SU-DHL-6 (cell line): ENCODE data around the gene GARS1.
A peak's percentile ranks its signal among the peaks of the same experiment; 100 is the strongest.

Experiments
- H2AFZ ChIP-seq: fragments of 200-600 bp; sonication (generic); 2 replicates; pipeline ENCODE4 v1.6.1; 2014; ENCODE audit warnings: low read depth, mild to moderate bottlenecking, moderate library complexity, mixed read lengths, antibody characterized with exemption, low read length; ENCODE audit not compliant: severe bottlenecking
- H3F3A ChIP-seq: fragments of 200-600 bp; shearing (Covaris generic); 2 replicates; pipeline ENCODE4 v1.6.0; 2016; ENCODE audit warnings: antibody characterized with exemption, mild to moderate bottlenecking; ENCODE audit not compliant: insufficient read depth
- H3K27ac ChIP-seq: fragments of 200-600 bp; sonication (generic); 2 replicates; pipeline ENCODE4 v1.5.1; 2016; ENCODE audit warnings: low read depth, mild to moderate bottlenecking, low read length, moderate library complexity, mixed read lengths
- H3K27me3 ChIP-seq: fragments of 200-600 bp; sonication (generic), shearing (Covaris generic); 2 replicates; pipeline ENCODE4 v1.6.0; 2014; ENCODE audit warnings: mild to moderate bottlenecking, low read length
- H3K36me3 ChIP-seq: fragments of 200-600 bp; sonication (generic); 2 replicates; pipeline ENCODE4 v1.6.1; 2014; ENCODE audit warnings: mild to moderate bottlenecking, low read length, mixed read lengths
- H3K4me2 ChIP-seq: fragments of 300-600, 200-600 bp; shearing (Covaris generic), sonication (generic); 2 replicates; pipeline ENCODE4 v1.6.0; 2014; ENCODE audit warnings: low read length, low read depth, mild to moderate bottlenecking; ENCODE audit not compliant: poor library complexity, severe bottlenecking
- H3K4me3 ChIP-seq: fragments of 200-600 bp; sonication (generic); 2 replicates; pipeline ENCODE4 v1.5.1; 2014; ENCODE audit warnings: antibody characterized with exemption, low read length, mild to moderate bottlenecking, mixed read lengths; ENCODE audit not compliant: insufficient read depth, poor library complexity, severe bottlenecking
- H3K79me2 ChIP-seq: fragments of 200-600 bp; sonication (generic); 2 replicates; pipeline ENCODE4 v1.6.1; 2014; ENCODE audit warnings: mild to moderate bottlenecking, low read length, moderate library complexity; ENCODE audit not compliant: insufficient read depth
- H3K9ac ChIP-seq: fragments of 200-600 bp; sonication (generic); 2 replicates; pipeline ENCODE4 v1.7.0; 2014; ENCODE audit warnings: mild to moderate bottlenecking, low read length
- H3K9me2 ChIP-seq: fragments of 200-600 bp; sonication (generic); replicated peaks from 2 replicates; pipeline ENCODE4 v1.6.1; 2014; ENCODE audit warnings: low read length; ENCODE audit not compliant: insufficient read depth
- H3K9me3 ChIP-seq: fragments of 200-600 bp; sonication (generic); 2 replicates; pipeline ENCODE4 v1.6.1; 2014; ENCODE audit warnings: low read length, mixed read lengths; ENCODE audit not compliant: insufficient read depth
- H4K20me1 ChIP-seq: fragments of 200-600 bp; sonication (generic); 2 replicates; pipeline ENCODE4 v1.6.1; 2014; ENCODE audit warnings: low read depth, mild to moderate bottlenecking, antibody characterized with exemption, low read length, moderate library complexity, mixed read lengths
- EZH2phosphoT487 ChIP-seq: fragments of 200-600 bp; sonication (generic), shearing (Covaris generic); conservative IDR thresholded peaks from 2 replicates; pipeline ENCODE4 v1.6.1; 2018; ENCODE audit warnings: mild to moderate bottlenecking, antibody characterized with exemption, low read length, moderate library complexity, mixed read lengths
- TF ChIP-seq, protein P1 (sequence below): fragments of 200-600 bp; sonication (generic); IDR thresholded peaks from one replicate; pipeline ENCODE4 v1.5.1; 2017; ENCODE audit warnings: antibody characterized with exemption, mild to moderate bottlenecking, low read length, moderate library complexity; ENCODE audit not compliant: insufficient read depth, poor library complexity, severe bottlenecking

GARS1 gene

DNA sequence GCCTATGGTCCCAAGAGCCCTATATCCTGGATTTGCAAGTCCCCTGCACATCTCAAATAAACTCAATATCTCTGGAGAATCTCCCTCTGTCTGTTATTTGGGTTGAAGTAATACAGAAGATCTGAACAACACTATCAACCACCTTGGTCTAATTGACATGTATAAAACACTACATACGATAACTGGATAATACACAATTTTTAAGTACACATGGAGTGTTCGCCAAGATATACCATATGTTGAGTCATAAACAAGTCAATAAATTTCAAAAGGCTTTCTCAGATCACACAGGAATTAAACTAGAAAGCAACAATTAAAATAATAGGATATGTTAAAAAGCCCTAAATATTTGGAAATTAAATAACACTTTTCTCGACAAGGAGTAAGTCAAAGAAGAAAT is 5.6 kb upstream of the GARS1 start:
- TF ChIP-seq, protein P1, sequence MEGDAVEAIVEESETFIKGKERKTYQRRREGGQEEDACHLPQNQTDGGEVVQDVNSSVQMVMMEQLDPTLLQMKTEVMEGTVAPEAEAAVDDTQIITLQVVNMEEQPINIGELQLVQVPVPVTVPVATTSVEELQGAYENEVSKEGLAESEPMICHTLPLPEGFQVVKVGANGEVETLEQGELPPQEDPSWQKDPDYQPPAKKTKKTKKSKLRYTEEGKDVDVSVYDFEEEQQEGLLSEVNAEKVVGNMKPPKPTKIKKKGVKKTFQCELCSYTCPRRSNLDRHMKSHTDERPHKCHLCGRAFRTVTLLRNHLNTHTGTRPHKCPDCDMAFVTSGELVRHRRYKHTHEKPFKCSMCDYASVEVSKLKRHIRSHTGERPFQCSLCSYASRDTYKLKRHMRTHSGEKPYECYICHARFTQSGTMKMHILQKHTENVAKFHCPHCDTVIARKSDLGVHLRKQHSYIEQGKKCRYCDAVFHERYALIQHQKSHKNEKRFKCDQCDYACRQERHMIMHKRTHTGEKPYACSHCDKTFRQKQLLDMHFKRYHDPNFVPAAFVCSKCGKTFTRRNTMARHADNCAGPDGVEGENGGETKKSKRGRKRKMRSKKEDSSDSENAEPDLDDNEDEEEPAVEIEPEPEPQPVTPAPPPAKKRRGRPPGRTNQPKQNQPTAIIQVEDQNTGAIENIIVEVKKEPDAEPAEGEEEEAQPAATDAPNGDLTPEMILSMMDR = no peak
- TF ChIP-seq EZH2phosphoT487 = no peak
- Histone ChIP-seq H3K36me3 (peaks cover 3% of the 10 kb centered on the region; the same call in 1 of the 2 replicates), H3K27ac (no peak overlapping the region), H3K9me3 (peaks cover 4% of the 10 kb centered on the region; the same call in 1 of the 2 replicates), H4K20me1 (no peaks in the 10 kb centered on the region), H3K27me3 (no peaks in the 10 kb centered on the region), H2AFZ (no peak overlapping the region), H3K79me2 (0 out of 2 replicates have a peak, but pooled peaks cover 1% of the 10 kb centered on the region), H3K9ac (no peak overlapping the region), H3K4me2 (no peak overlapping the region), H3K9me2 (no peaks in the 10 kb centered on the region), H3K4me3 (no peak overlapping the region), H3F3A (peaks cover 13% of the 10 kb centered on the region; the same call in 1 of the 2 replicates)

GRCh38 chr7:30594048-30594539 is 584 bp upstream of the GARS1 start:
- peaks cover 27% of the 10 kb centered on the region for H4K20me1 ChIP-seq
- peaks cover 17% of the 10 kb centered on the region for H3F3A ChIP-seq
- TF ChIP-seq, protein P1 = no peak
- no peak for TF ChIP-seq EZH2phosphoT487
- peak overlapping the region; percentile 89 for H3K27ac ChIP-seq
- H3K9me3 ChIP-seq = no peaks in the 10 kb centered on the region
- peak overlapping the region; percentile 90 for H3K4me3 ChIP-seq
- peak overlapping the region; percentile 90 for H3K9ac ChIP-seq
- H3K9me2 ChIP-seq = no peaks in the 10 kb centered on the region
- H3K36me3 ChIP-seq = peaks cover 28% of the 10 kb centered on the region
- peaks cover 49% of the 10 kb centered on the region for H3K79me2 ChIP-seq
- no peaks in the 10 kb centered on the region for H3K27me3 ChIP-seq
- peak overlapping the region; percentile 84 for H2AFZ ChIP-seq
- peak overlapping the region; percentile 91 for H3K4me2 ChIP-seq

GRCh38 chr7:30595436-30596013 is 847 bp downstream of the GARS1 start:
- H3K79me2 ChIP-seq = peaks cover 64% of the 10 kb centered on the region
- peak overlapping the region; percentile 22 for H2AFZ ChIP-seq
- H4K20me1 ChIP-seq = peaks cover 30% of the 10 kb centered on the region
- TF ChIP-seq, protein P1 = no peak
- TF ChIP-seq EZH2phosphoT487 = no peak
- peak overlapping the region; percentile 87 for H3K4me2 ChIP-seq
- peak overlapping the region; percentile 89 for H3K27ac ChIP-seq
- no peaks in the 10 kb centered on the region for H3K9me2 ChIP-seq
- H3F3A ChIP-seq = peaks cover 17% of the 10 kb centered on the region
- no peaks in the 10 kb centered on the region for H3K27me3 ChIP-seq
- no peaks in the 10 kb centered on the region for H3K9me3 ChIP-seq
- peaks cover 38% of the 10 kb centered on the region for H3K36me3 ChIP-seq
- peak overlapping the region; percentile 90 for H3K4me3 ChIP-seq
- peak overlapping the region; percentile 90 for H3K9ac ChIP-seq
